Osteoblast (primary cell): ENCODE measurements around the gene KAZN. TPM values are rescaled to one million over a fixed set of nuclear protein-coding genes. Genes with fewer than 3 reads are reported as not detected.

Experiments used
- DNase-seq: peaks from one replicate; pipeline ENCODE4 v3.0.0; 2011; ENCODE audit warnings: low spot score, mixed read lengths; ENCODE audit not compliant: insufficient read length; ENCODE audit errors: missing footprints
- H2AFZ ChIP-seq: 2 replicates; pipeline ENCODE4 v1.6.0; 2011; ENCODE audit warnings: mild to moderate bottlenecking, low read length
- H3K27ac ChIP-seq: 2 replicates; pipeline ENCODE4 v1.5.1; 2011; ENCODE audit warnings: mild to moderate bottlenecking, low read depth, low read length, moderate library complexity
- H3K27me3 ChIP-seq: 2 replicates; pipeline ENCODE4 v1.6.0; 2012; ENCODE audit warnings: mild to moderate bottlenecking, control low read depth, inconsistent platforms, low read length, moderate library complexity; ENCODE audit not compliant: insufficient read depth
- H3K36me3 ChIP-seq: 2 replicates; pipeline ENCODE4 v1.5.1; 2011; ENCODE audit warnings: mild to moderate bottlenecking, low read length, control low read depth, moderate library complexity; ENCODE audit not compliant: insufficient read depth
- H3K4me1 ChIP-seq: 2 replicates; pipeline ENCODE4 v1.5.1; 2011; ENCODE audit warnings: mild to moderate bottlenecking, low read length, control low read depth, moderate library complexity; ENCODE audit not compliant: insufficient read depth
- H3K4me2 ChIP-seq: 2 replicates; pipeline ENCODE4 v1.6.0; 2011; ENCODE audit warnings: mild to moderate bottlenecking, low read length; ENCODE audit not compliant: insufficient read depth
- H3K4me3 ChIP-seq: fragments of 200-600 bp; sonication (generic); 3 replicates; pipeline ENCODE4 v1.5.1; 2012; ENCODE audit warnings: mild to moderate bottlenecking, low read length, inconsistent platforms; ENCODE audit not compliant: insufficient read depth
- H3K79me2 ChIP-seq: 2 replicates; pipeline ENCODE4 v1.6.0; 2012; ENCODE audit warnings: mild to moderate bottlenecking, low read length, control low read depth, inconsistent platforms; ENCODE audit not compliant: insufficient read depth
- H3K9me3 ChIP-seq: 2 replicates; pipeline ENCODE4 v1.5.1; 2011; ENCODE audit warnings: low read depth, low read length, control low read depth
- H4K20me1 ChIP-seq: 2 replicates; pipeline ENCODE4 v1.6.0; 2012; ENCODE audit warnings: mild to moderate bottlenecking, low read length, control low read depth; ENCODE audit not compliant: insufficient read depth
- total RNA-seq: library from RNA; depleted of rRNA; stranded (reverse); fragments of >200 nt; gene quantifications from 2 replicates; pipeline ENCODE4 v1.2.3, GENCODE V29; 2012
- TF ChIP-seq, protein P1 (sequence below): IDR thresholded peaks from 2 replicates; pipeline ENCODE4 v1.5.1; 2011; ENCODE audit warnings: mild to moderate bottlenecking, low read depth, low read length, moderate library complexity; ENCODE audit errors: extremely low read depth

The KAZN gene
- total RNA-seq, 1 donor, result 9.0 TPM

DNA sequence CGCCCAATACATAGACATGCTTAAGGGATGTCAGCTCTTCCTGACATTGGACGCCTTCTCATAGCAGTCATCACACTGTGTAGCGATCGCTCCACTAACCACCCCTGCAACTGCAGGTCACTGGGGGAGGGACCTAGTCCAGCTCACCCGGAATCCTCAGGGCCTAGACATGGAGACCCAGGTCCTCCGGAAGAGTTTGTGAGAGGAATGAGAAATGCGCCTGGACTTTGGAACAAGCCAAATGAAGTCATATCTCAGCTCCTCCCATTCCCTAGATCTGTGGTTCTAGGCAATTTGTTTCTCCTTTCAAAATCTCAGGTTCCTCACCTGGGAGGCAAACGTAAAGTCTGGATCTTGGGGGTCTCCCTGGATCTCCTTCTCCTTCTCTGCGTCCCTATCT, 253.3 kb downstream of the KAZN start:
- Histone ChIP-seq H3K4me3 (no peak overlapping the region), H4K20me1 (no peaks in the 10 kb centered on the region), H3K79me2 (no peaks in the 10 kb centered on the region), H3K4me2 (no peak overlapping the region), H3K27me3 (no peaks in the 10 kb centered on the region), H3K27ac (no peak overlapping the region), H3K9me3 (no peaks in the 10 kb centered on the region), H3K36me3 (no peaks in the 10 kb centered on the region), H3K4me1 (no peaks in the 10 kb centered on the region), H2AFZ (no peak overlapping the region)
- DNase-seq, result no peak
- TF ChIP-seq, protein P1, sequence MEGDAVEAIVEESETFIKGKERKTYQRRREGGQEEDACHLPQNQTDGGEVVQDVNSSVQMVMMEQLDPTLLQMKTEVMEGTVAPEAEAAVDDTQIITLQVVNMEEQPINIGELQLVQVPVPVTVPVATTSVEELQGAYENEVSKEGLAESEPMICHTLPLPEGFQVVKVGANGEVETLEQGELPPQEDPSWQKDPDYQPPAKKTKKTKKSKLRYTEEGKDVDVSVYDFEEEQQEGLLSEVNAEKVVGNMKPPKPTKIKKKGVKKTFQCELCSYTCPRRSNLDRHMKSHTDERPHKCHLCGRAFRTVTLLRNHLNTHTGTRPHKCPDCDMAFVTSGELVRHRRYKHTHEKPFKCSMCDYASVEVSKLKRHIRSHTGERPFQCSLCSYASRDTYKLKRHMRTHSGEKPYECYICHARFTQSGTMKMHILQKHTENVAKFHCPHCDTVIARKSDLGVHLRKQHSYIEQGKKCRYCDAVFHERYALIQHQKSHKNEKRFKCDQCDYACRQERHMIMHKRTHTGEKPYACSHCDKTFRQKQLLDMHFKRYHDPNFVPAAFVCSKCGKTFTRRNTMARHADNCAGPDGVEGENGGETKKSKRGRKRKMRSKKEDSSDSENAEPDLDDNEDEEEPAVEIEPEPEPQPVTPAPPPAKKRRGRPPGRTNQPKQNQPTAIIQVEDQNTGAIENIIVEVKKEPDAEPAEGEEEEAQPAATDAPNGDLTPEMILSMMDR, result no peak

DNA sequence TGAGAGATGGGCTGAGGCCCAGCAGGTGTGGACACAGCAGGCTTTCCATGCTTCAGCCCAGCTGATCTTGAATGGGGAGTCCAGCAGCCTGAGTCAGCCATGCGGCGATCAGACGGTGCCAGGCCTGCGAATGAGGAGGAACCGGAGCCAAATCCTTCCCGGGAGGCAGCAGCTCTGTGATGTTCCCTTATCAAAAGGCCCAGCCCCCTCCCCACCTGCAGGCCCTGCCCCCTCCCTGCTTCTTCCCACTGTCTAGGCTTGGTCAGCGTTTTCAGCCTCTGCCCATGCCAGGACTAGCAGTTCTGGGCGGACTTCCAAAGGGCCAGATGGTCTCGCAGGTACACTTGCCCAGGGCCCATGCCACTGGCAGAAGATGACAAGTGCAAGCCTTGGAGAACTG, 253.8 kb downstream of the KAZN start:
- H3K27ac ChIP-seq, result no peak overlapping the region
- no peaks in the 10 kb centered on the region for H3K27me3 ChIP-seq
- DNase-seq, result no peak
- no peaks in the 10 kb centered on the region for H3K36me3 ChIP-seq
- H3K4me1 ChIP-seq, result no peaks in the 10 kb centered on the region
- TF ChIP-seq, protein P1, result no peak
- no peak overlapping the region for H3K4me3 ChIP-seq
- no peaks in the 10 kb centered on the region for H4K20me1 ChIP-seq
- H3K4me2 ChIP-seq, result no peak overlapping the region
- H2AFZ ChIP-seq, result no peak overlapping the region
- H3K9me3 ChIP-seq, result no peaks in the 10 kb centered on the region
- H3K79me2 ChIP-seq, result no peaks in the 10 kb centered on the region

DNA sequence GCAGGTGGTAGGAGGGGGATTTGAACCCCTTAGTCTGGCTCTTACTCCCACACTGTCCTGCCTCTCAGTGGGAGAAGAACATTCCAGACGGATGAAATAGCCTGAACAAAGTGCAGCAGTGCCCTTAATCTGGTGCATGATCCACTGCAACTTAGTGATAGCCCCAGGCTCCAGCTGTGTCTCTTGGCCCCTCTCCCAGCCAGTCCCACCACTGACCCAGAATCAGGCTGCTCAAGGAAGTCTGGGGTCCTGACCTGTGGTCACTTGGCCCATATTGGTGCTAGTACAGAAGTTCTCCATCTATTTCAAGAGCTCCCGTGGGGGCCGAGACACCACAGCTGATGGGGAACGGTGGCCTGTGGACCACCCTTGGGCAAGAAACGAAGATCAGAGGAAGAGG, 255.0 kb downstream of the KAZN start:
- no peaks in the 10 kb centered on the region for H3K27me3 ChIP-seq
- no peaks in the 10 kb centered on the region for H3K79me2 ChIP-seq
- no peak overlapping the region for H2AFZ ChIP-seq
- H3K4me2 ChIP-seq, result no peak overlapping the region
- no peak overlapping the region for H3K4me3 ChIP-seq
- H3K9me3 ChIP-seq, result no peaks in the 10 kb centered on the region
- no peaks in the 10 kb centered on the region for H4K20me1 ChIP-seq
- H3K36me3 ChIP-seq, result no peaks in the 10 kb centered on the region
- H3K27ac ChIP-seq, result no peak overlapping the region
- H3K4me1 ChIP-seq, result no peaks in the 10 kb centered on the region
- TF ChIP-seq, protein P1, result no peak
- DNase-seq, result no peak

DNA sequence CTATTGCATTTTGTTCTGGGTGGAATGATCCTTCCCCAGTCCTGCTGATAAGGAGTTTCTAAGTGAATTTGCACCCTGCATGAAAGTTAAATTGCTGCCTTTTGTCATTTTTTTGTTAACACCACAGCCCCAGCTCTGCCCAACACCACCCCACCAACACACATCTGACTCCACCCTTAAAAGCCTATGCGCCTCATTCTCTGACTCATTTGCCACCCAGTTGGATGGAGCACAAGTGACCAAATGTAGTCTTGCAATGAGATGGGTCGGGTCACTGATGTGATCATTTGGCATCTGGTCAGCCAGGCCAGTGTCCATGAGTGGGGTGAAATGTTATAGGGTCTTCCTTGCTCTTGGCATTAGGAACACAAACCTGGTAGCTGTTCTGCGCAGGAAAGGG, 256.8 kb downstream of the KAZN start:
- H3K36me3 ChIP-seq, result no peaks in the 10 kb centered on the region
- no peak overlapping the region for H3K27ac ChIP-seq
- no peak for DNase-seq
- no peak overlapping the region for H3K4me2 ChIP-seq
- no peaks in the 10 kb centered on the region for H3K79me2 ChIP-seq
- H3K4me1 ChIP-seq, result no peaks in the 10 kb centered on the region
- TF ChIP-seq, protein P1, result no peak
- no peak overlapping the region for H3K4me3 ChIP-seq
- no peak overlapping the region for H2AFZ ChIP-seq
- H4K20me1 ChIP-seq, result no peaks in the 10 kb centered on the region
- H3K27me3 ChIP-seq, result no peaks in the 10 kb centered on the region
- no peaks in the 10 kb centered on the region for H3K9me3 ChIP-seq
